Loucy (cell line): Measurements from ENCODE around the gene TPST2.

Source experiments
- H2AFZ ChIP-seq: fragments of 200-600 bp; sonication (generic); 2 replicates; pipeline ENCODE4 v1.6.0; 2016; ENCODE audit warnings: antibody characterized with exemption, mild to moderate bottlenecking, low read length, moderate library complexity
- H3F3A ChIP-seq: fragments of 200-600 bp; 2 replicates; pipeline ENCODE4 v1.6.0; 2016; ENCODE audit warnings: antibody characterized with exemption, low read depth, mild to moderate bottlenecking
- H3K27me3 ChIP-seq: fragments of 200-600 bp; sonication (generic); 2 replicates; pipeline ENCODE4 v1.6.1; 2014; ENCODE audit warnings: low read length, mild to moderate bottlenecking; ENCODE audit not compliant: insufficient read depth, poor library complexity, severe bottlenecking
- H3K36me3 ChIP-seq: fragments of 200-600 bp; sonication (generic); 2 replicates; pipeline ENCODE4 v1.6.1; 2016; ENCODE audit warnings: low read length; ENCODE audit not compliant: insufficient read depth
- H3K4me1 ChIP-seq: fragments of 200-600 bp; sonication (generic); 2 replicates; pipeline ENCODE4 v1.5.1; 2014; ENCODE audit warnings: low read length, mild to moderate bottlenecking; ENCODE audit not compliant: insufficient read depth, poor library complexity, severe bottlenecking
- H3K4me2 ChIP-seq: fragments of 200-600 bp; sonication (generic); 2 replicates; pipeline ENCODE4 v1.6.0; 2014; ENCODE audit warnings: antibody characterized with exemption, low read length, low read depth, mild to moderate bottlenecking; ENCODE audit not compliant: poor library complexity, severe bottlenecking
- H3K4me3 ChIP-seq: fragments of 200-600 bp; sonication (generic); 2 replicates; pipeline ENCODE4 v1.5.1; 2014; ENCODE audit warnings: low read length, mild to moderate bottlenecking, mixed read lengths; ENCODE audit not compliant: poor library complexity, severe bottlenecking
- H3K79me2 ChIP-seq: fragments of 200-600 bp; sonication (generic); 2 replicates; pipeline ENCODE4 v1.6.1; 2014; ENCODE audit warnings: low read length; ENCODE audit not compliant: insufficient read depth
- H3K9ac ChIP-seq: fragments of 200-600 bp; sonication (generic); 2 replicates; pipeline ENCODE4 v1.6.0; 2014; ENCODE audit warnings: mild to moderate bottlenecking, low read depth, low read length, moderate library complexity; ENCODE audit not compliant: poor library complexity, severe bottlenecking
- H3K9me2 ChIP-seq: fragments of 200-600 bp; sonication (generic); replicated peaks from 2 replicates; pipeline ENCODE4 v1.6.1; 2016; ENCODE audit warnings: low read depth, low read length, mixed read lengths
- H3K9me3 ChIP-seq: fragments of 200-600 bp; sonication (generic); 2 replicates; pipeline ENCODE4 v1.6.1; 2014; ENCODE audit warnings: mild to moderate bottlenecking, antibody characterized with exemption, low read length, low read depth; ENCODE audit not compliant: insufficient read depth
- H4K20me1 ChIP-seq: fragments of 200-600 bp; sonication (generic); 2 replicates; pipeline ENCODE4 v1.6.0; 2014; ENCODE audit warnings: antibody characterized with exemption, low read length, mild to moderate bottlenecking; ENCODE audit not compliant: insufficient read depth, poor library complexity, severe bottlenecking
- CTCF ChIP-seq: fragments of 200-600 bp; sonication (generic); conservative IDR thresholded peaks from 2 replicates; pipeline ENCODE4 v1.5.1; 2014; ENCODE audit warnings: mild to moderate bottlenecking, antibody characterized with exemption, low read length
- EZH2phosphoT487 ChIP-seq: fragments of 200-600 bp; IDR thresholded peaks from 2 replicates; pipeline ENCODE4 v1.6.1; 2018; ENCODE audit warnings: antibody characterized with exemption, mild to moderate bottlenecking, moderate library complexity, borderline replicate concordance

TPST2 gene

GRCh38 chr22:26585104-26585790 lies 4.7 kb downstream of the TPST2 start:
- no peaks in the 10 kb centered on the region for H3K36me3 ChIP-seq
- H3K4me3 ChIP-seq = no peak overlapping the region
- H3K9ac ChIP-seq = no peak overlapping the region
- no peaks in the 10 kb centered on the region for H3K9me2 ChIP-seq
- H3K27me3 ChIP-seq = no peaks in the 10 kb centered on the region
- peaks cover 35% of the 10 kb centered on the region for H3K79me2 ChIP-seq
- no peak for TF ChIP-seq CTCF
- no peak for TF ChIP-seq EZH2phosphoT487
- H3K4me2 ChIP-seq = no peak overlapping the region
- H4K20me1 ChIP-seq = peaks cover 6% of the 10 kb centered on the region
- no peaks in the 10 kb centered on the region for H3F3A ChIP-seq
- no peaks in the 10 kb centered on the region for H3K9me3 ChIP-seq
- no peak overlapping the region for H2AFZ ChIP-seq
- H3K4me1 ChIP-seq = peaks cover 24% of the 10 kb centered on the region

- peaks cover 30% of the 10 kb centered on the region for H3K4me1 ChIP-seq
- no peak overlapping the region for H3K9ac ChIP-seq
- no peaks in the 10 kb centered on the region for H3K9me3 ChIP-seq
- no peaks in the 10 kb centered on the region for H3K36me3 ChIP-seq
- no peaks in the 10 kb centered on the region for H3K9me2 ChIP-seq
- no peak overlapping the region for H3K4me2 ChIP-seq
- peaks cover 32% of the 10 kb centered on the region for H3K79me2 ChIP-seq
- no peak overlapping the region for H3K4me3 ChIP-seq
- H4K20me1 ChIP-seq = peaks cover 6% of the 10 kb centered on the region
- H2AFZ ChIP-seq = no peak overlapping the region
- no peaks in the 10 kb centered on the region for H3K27me3 ChIP-seq
- TF ChIP-seq EZH2phosphoT487 (no peak), CTCF (no peak)
- no peaks in the 10 kb centered on the region for H3F3A ChIP-seq
These were observed 5.9 kb downstream of the TPST2 start for GRCh38 chr22:26584010-26584409.

GRCh38 chr22:26581633-26582168 lies 8.2 kb downstream of the TPST2 start:
- Histone ChIP-seq H3K36me3 (no peaks in the 10 kb centered on the region), H3K9ac (no peak overlapping the region), H3K9me2 (no peaks in the 10 kb centered on the region), H3K79me2 (peaks cover 34% of the 10 kb centered on the region), H3K9me3 (no peaks in the 10 kb centered on the region), H3K4me2 (no peak overlapping the region), H2AFZ (no peak overlapping the region), H3F3A (no peaks in the 10 kb centered on the region), H4K20me1 (peaks cover 2% of the 10 kb centered on the region), H3K27me3 (no peaks in the 10 kb centered on the region), H3K4me3 (no peak overlapping the region), H3K4me1 (peaks cover 29% of the 10 kb centered on the region)
- TF ChIP-seq CTCF (no peak), EZH2phosphoT487 (no peak)
